ENCODE results near the gene GNB1.
"Not testable (repeated sequence)": the region's sequence is repeated elsewhere in the genome, so short reads cannot be mapped to it uniquely, and the experiment has no call there.

GNB1 gene

GRCh38 chr1:1889090-1889750 is 1.7 kb downstream of the GNB1 start:
- DNase-seq, result no peak

DNA sequence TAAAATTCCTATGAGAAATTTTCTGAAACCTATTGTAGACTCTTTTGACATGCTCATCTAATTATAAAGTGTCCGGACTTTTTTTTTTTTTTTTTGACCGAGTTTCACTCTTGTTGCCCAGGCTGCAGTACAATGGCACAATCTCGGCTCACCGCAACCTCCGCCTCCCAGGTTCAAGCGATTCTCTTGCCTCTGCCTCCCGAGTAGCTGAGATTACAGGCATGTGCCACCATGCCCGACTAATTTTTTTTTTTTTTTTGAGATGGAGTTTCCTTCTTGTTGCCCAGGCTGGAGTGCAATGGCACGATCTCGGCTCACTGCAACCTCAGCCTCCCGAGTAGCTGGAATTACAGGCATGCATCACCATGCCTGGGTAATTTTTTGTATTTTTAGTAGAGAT is 7.0 kb downstream of the GNB1 start:
- DNase-seq, result not testable (repeated sequence)

- no peak for DNase-seq
These were observed 7.6 kb downstream of the GNB1 start for GRCh38 chr1:1883092-1883873.

DNA sequence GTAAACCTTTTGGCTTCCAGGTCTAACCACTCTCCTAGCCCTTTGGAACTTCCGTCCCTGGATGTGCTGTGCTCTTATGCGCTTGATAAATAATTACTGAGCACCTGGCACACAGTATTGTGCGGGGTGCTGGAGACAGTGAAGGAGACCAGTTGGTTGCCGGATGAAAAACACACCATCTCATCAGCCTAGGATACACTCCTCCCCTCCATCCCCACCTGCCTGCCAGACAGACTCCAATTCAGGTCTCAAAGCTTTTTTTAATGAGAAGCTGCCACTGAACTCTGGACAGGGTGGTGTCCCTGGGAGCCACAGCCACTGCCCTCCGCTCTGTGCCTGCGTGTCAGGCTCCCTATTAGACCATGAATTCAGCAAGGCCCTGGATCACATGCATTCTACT is 9.2 kb downstream of the GNB1 start:
- no peak for DNase-seq

DNA sequence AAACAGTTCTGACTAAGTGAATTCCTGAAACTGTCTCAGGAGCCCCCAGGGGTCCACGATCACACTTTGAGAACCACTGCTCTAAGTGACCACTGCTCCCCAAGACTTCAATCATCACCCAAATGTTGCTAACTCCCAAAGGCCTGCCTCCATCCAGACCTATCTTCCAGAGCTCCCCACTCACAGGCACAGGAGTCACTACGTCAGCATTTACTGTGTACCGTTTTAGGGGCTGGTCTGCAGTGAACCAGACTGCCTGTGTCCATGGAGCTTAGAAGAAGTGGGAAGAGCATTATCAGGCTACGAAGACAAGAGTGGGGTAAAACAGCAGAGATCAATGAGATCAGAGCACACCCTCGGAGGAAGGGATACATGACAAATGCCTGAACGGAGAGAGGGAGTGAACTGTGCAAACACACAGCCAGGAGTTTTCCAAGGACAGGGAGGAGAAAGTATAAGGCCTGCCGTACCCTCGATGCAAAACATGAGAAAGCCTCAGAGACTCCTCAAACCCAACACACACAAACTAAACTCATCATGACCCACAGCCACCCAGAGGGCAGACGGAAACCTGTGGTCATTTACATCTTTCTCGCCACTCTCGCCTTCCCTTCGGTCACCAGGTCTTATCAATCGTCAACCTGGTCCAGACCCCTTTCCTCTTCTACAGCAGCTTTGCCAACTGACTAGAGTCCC is 10.1 kb downstream of the GNB1 start:
- DNase-seq, result no peak

DNA sequence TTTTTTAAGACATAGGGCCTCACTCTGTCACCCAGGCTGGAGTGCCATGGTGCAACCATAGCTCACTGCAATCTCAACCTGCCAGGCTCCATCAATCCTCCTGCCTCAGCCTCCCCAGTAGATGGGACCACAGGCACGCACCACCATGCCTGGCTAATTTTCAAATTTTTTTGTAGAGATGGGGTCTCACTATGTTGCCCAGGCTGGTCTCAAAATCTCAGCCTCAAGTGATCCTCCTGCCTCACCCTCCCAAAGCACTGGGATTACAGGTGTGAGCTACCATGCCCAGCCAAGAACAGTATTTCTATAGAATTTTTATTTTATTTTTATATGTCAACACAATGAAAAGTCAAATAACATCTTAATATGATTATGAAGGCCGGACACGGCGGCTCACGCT is 10.9 kb downstream of the GNB1 start:
- DNase-seq, result no peak

DNA sequence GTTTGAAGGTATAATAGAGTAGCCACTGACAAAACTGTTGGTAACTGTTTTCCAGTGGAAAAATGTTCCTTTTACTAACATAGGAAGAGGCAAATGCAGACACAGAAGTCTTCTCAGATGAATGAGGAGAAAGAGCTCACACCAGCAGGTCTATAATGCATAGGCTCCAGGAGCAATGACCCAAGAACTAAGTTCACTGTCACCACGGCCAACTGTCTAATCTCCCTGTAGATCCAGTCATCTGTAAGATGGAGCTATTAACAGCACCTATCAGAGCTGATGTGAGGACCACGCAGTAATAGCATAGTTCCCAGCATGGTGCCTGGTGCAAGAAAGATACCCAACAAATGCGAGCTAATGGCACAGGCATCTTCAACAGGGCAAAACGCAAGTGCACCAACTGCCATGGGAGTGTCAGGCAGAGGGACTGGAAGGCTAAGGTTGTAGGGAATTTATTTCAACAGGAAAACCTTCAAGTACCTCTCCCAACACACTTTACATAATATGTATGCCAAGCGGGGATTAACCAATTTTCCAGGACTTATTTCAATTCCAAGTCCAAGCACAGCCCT is 12.9 kb downstream of the GNB1 start:
- DNase-seq, result no peak

DNA sequence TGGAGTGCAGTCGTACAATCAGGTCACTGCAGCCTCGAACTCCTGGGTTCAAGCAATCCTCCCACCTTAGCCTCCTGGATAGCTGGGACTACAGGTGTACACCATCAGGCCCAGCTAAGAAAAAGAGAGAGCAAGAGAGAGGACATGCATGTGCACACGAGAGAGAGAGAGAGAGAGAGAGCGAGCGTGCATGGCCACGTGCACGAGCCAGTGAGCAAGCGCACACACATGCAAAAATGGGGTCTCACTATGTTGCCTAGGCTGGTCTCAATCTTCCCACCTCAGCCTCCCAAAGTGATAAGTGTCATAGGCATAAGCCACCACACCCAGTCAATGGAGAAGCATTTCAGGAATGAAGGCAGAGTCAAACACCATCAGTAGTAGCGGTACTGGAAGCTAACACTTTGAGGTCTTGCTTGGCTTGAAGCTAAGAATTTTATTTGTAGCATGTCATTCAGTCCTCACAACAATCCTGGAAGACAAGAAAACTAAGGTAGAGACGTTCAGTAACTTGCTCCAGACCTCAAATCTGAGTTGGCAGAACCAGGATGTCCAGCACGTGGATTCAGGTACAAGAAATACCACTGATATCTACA is 14.5 kb downstream of the GNB1 start:
- DNase-seq, result no peak

DNA sequence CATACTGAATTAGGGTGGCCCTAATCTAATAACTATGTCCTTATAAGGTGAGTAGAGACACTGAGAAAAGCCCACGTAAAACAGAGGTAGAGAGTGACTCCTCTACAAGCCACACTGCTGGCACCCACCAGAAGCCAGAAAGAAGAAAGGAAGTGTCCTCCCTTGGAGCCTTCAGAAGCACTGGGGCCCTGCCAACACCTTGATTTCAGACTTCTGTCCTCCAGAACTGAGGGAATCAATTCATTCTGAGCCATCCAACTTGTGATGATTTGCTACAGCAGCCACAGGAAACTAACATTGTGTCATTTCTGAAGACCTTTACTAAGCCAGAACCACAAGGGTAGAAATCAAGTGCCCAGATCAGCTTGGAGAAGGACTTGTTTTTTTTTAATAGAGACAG is 15.0 kb downstream of the GNB1 start:
- no peak for DNase-seq

GRCh38 chr1:1874901-1875300 is 16.0 kb downstream of the GNB1 start:
- DNase-seq, result no peak

DNA sequence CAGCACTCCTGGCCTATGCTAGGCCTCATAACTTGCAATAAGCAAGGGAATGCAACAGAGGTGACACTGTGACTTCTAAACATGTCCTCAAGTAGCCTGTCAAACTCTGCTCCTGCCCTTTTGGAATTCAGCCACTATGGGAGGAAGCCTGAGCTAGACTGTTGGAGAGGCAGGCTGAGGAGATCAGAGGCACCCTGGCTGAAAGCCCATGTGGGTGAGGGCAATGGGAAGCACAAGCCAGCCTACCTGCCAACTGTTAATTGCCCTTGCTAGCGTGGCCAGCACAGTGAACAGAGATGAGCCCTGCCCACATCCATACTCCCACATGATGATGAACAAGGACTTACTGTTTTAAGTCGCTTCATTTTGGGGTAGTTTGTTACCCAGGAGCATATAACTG is 17.7 kb downstream of the GNB1 start:
- DNase-seq, result no peak

- DNase-seq, result no peak
These were observed 18.4 kb downstream of the GNB1 start for GRCh38 chr1:1872329-1872994.

GRCh38 chr1:1869469-1869868 is 21.4 kb downstream of the GNB1 start:
- no peak for DNase-seq

DNA sequence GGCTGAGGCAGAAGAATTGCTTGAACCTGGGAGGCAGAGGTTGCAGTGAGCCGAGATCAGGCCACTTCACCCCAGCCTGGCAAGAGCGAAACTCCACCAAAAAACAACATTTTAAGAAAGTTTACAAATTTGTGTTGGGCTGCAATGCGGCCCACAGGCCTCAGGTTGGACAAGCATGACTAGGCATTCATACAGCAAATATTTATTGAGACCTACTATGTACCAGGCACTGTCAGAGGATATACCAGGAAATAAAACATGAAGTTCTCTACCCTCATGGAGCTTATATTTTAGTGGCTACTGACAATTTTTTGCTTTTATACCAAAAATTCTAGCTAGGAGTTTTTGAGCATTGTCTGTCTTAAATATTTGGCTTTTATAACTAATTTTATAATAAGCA is 23.7 kb downstream of the GNB1 start:
- DNase-seq, result no peak

DNA sequence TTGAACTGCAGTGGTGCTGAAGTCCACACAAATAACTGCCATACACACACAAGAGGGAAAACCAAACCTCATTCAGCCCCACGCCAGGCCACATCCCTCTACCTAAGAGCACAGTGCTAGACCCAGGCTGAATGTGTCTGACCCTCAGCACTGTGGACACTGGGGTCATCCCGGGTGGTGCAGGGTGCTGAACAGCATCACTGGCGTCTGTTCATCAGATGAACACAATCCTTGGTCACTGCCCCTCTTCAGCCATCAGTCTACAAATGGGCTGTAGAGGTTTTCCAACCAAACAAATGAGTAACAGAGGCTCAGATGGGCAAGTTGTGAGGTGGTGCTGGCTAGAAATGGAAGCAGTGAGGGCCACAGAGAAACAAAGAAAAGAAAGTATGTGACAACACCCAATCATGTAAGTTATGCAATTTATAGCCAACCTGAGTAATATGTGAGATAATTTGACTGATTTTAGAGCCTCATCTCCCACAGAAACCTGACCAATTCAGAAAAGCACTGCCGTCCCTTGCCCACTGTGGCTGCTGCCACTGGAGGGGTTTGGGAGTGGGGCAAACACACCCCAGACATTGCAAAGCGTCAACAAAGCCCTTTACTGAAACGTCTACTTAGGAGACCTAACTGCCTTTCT is 27.9 kb downstream of the GNB1 start:
- no peak for DNase-seq

- DNase-seq, result not testable (repeated sequence)
These were observed 29.1 kb downstream of the GNB1 start for GRCh38 chr1:1861761-1862310.

DNA sequence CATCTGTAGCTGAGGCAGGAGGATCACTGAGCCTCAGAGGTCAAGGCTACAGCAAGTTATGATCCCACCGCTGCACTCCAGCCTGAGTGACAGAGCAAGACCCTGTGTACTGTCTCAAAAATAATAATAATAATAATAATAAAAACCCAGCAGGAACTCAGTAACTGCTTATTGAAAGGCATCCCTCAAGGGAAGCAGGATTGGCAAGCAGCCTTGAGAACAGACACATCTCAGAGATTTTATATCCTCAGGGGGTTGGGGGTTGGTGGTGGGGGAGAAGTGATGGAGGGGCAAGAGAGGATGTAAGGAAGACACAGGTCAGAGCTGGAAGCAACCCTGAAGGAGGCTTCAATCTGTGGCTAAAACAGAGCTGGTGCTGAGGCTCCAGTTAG is 29.6 kb downstream of the GNB1 start:
- DNase-seq, result no peak

DNA sequence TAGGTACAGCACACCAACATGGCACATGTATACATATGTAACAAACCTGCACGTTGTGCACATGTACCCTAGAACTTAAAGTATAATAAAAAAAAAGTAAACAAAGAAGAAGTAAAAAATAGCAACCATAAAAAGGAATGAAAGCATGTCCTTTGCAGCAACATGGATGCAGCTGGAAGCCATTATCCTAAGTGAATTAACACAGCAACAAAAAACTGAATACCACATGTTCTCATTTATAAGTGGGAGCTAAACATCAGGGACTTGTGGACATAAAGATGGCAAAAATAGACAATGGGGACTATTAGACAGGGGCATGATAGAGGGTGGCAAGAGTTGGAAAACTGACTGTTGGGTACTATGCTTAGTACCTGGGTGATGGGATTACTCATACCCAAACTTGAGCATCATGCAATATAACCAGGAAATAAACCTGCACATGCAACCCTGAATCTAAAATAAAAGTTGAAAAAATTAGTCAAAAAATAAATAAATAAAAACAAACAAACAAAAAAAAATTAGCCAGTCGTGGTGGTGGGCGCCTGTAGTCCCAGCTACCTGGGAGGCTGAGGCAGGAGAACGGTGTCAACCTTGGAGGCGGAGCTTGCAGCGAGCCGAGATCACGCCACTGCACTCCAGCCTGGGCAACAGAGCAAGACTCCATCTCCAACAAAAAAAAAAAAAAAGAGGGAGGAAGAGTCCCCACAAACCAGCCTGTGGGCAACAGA is 30.8 kb downstream of the GNB1 start:
- not testable (repeated sequence) for DNase-seq

- DNase-seq, result peak; percentile 63
These were observed 32.4 kb downstream of the GNB1 start for GRCh38 chr1:1858382-1859086.

GRCh38 chr1:1857096-1857703 is 33.7 kb downstream of the GNB1 start:
- DNase-seq, result no peak
